IPS DF 4.7 (cell line): Measurements from ENCODE around the gene MAST4.
"Not testable (repeated sequence)": the region's sequence is repeated elsewhere in the genome, so short reads cannot be mapped to it uniquely, and the experiment has no call there.

ENCODE experiments used
- DNase-seq: peaks from one replicate; pipeline ENCODE4 v3.0.0-alpha.2; 2013; ENCODE audit warnings: low spot score; ENCODE audit errors: extremely low read depth

MAST4 gene

DNA sequence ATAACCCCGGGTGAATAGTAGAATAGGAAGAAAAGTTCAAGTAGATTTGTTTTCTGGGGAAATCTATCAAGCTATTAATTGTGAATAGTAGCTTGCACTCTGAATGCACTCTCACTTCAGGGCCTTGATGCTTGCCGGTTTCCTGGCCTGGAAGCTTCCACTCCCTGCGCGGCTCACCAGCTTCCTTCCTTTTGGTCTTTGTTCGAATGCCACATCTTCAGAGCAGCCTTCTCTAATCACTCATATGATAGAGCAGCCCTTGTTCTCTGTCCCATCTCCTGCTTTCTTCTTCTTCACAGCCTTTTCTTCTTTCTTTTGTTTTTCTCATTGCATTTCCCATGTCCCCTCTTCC lies 146.7 kb downstream of the MAST4 start:
- DNase-seq: no peak

DNA sequence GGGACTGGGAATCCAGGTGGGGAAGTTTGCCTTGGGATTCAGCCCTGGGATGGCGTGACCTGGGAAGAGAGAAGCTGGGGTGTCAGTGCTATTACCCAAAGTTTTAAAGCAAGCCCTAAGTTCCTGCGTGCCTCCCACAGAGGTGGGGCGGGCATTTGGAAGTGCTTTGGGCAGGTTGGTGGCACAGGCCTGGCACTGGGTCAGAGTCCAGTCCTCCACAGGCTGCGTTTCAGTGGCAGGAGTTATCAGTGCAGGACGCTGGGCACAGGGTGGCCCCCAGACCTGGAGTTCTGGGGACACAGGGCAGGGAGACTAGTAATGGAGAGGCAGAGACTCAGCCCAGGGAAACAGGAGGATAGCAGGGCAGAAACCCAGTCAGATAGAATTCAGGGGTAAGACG lies 147.2 kb downstream of the MAST4 start:
- no peak for DNase-seq

DNA sequence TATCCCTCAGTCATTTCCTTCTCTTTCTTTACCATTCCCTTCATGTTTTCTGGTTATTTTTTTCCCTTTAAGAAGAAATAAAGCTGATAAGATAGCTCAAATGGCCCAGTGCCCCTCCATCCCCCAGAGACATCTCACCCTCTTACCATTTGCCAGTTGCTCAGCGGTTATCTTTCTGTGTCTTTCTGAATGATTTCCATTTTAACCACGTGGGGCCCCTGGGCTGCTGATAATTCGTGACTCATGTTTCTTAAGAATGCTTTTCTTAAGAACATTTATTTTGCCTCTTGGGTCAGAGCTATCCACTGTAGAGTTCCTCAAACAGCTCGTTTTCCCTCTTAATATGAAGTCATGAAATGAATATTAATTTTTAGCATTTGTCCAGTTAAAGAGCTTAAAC lies 147.8 kb downstream of the MAST4 start:
- no peak for DNase-seq

DNA sequence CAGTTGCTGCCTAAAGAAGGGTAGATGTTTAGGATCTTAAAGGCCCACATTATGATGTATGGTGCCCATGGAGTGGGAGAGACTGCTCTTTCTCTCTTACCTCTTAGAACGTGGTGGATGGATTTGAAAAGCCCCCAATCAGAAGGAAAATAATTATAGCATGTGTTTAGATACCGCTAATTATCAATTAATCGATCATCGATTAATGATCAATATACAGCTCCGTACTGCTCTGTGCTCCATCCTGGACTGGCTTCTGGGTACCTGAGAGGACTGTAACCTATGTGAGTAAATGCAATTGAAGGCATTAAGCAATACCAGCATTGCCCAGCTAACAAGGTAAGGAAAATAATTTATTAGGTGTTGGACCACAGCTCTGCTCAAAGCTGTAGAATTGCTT lies 149.1 kb downstream of the MAST4 start:
- no peak for DNase-seq

DNA sequence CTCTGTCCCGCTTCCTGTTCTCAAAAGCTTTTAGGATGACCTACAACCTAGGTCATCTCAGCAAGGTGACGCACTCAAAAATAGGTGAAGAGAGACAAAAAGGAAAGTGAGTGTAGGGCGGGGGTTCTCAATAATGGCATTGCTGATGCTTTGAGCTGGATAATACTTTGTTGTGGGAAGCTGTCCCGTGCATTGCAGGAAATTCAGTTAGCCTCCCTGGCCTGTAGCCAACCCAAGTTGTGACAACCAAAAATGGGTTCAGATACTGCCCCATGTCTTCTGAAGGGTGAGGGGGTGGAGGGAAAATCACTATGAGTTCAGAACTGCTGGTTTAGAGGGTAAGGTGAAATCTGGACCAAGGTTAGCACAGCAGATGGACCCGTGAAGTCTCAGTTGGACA lies 151.4 kb downstream of the MAST4 start:
- no peak for DNase-seq

DNA sequence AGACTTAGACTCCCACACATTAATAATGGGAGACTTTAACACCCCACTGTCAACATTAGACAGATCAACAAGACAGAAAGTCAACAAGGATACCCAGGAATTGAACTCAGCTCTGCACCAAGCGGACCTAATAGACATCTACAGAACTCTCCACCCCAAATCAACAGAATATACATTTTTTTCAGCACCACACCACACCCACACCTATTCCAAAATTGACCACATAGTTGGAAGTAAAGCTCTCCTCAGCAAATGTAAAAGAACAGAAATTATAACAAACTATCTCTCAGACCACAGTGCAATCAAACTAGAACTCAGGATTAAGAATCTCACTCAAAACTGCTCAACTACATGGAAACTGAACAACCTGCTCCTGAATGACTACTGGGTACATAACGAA lies 156.5 kb downstream of the MAST4 start:
- DNase-seq: not testable (repeated sequence)

DNA sequence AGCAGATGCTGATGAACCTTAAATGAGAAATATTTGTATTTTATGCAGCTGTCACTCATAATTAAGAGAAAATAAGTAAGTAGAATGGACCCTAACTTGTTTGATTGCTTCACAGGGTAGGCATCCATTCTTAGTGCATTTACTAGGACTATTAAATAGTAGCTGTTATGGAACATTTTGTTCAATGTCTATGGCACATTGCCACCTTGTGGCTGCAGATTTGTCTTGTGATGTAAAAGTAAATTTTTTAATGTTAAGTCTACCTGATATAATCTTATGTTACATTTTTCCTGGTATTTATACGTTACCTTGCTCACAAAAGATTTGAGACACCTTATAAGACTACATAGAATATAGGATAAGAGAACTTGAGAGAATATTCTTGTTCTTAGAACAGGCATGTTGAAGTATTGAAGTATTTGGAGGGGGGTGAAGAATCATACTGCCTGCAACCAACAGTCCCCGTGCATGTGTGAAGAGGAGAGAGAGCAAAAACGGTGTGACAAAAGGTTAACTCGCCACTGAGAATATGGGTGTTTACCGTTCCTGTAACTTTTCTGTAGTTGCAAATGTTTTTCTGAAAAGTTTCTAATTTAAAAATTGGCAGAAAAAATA lies 161.1 kb downstream of the MAST4 start:
- DNase-seq: no peak

DNA sequence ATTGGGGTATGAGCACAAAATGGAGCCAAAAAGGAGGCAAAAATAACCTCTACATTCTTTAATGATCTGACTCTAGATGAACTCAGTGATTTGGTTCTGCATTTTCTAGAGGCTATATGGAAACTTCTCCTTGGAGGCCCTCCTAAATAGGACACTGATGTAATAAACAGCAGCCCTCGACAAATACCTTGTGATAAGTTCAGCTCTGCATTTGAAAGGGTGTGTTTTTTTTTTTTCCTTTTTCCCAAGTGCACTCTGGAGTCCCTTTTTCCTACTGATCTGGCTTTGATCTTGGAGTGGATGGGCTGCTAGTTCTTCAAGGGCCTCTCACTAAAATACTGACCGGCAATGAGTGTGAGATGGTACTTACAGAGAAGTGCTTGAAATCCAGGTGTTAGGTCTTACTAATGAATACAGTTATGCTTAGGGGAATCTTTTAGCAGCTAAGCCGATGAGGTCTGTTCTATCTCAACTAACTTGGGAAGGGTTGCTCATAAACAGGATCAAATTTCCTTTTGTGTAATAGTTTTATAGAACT lies 161.7 kb downstream of the MAST4 start:
- no peak for DNase-seq

DNA sequence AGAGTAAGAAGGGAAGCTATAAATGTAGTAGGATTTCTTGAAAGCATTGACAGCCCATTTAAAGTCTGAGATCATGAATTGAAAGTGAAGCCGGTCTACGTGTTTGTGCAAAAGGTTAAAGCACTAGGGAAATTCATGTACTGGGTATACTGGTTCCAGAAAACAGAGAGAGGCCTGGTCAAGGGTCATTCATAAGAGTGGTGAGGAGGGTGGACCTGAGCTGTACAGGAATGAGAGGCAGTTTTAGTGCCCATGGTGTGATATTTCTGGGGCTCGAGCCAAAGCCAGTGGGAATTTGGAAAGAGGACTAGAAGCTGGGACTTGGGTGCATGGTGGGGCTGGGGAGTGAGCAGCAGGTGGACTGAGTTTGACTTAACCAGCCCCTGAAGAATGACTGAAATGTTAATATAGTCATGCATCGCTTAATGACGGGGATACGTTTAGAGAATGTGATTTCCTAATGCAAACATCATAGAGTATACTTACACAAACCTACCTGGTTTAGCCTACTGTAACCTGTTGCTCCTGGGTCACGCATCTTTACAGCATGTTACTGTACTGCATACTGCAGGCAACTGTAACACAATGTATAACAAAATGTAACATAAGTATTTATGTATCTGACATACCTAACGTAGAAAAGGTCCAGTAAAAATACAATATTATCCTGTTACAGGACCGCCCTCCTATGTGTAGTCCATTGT lies 173.0 kb downstream of the MAST4 start:
- no peak for DNase-seq

DNA sequence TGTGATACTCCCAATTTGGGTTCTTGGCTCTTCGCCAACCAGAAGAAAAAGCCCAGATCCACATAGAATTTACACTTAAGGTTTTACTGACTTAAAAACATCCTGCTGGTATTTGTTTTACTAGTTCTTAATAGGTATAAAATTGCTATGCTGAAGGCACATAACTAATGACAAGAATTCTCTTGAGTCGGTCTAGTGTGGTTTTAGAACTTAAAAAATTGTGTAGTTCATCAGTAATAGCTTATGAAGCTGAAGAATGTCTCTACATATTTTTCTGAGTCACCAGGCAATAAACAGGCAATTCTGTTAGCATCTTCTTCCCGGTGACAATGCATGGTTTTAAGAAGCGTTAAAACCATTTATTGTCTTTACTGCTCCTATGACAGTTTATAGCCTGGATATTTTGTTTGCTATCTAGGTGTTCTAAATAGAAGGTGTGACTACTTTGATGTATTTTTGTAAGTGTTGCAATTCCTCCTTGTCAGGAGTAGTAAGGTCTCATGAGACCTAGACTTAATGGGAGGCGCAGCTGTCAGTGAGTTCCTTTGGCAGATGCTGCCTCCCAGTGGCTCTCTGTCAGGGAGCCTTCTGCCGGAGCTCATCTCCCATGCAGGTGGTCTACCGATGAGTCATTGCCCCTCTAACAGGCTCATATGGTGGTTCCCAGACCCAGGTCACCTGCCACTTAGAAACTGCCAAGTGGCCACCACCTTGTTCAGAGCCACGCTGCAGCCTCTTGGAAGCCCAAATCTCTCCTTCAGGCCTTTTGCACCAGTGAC lies 173.8 kb downstream of the MAST4 start:
- DNase-seq: peak; percentile 46

DNA sequence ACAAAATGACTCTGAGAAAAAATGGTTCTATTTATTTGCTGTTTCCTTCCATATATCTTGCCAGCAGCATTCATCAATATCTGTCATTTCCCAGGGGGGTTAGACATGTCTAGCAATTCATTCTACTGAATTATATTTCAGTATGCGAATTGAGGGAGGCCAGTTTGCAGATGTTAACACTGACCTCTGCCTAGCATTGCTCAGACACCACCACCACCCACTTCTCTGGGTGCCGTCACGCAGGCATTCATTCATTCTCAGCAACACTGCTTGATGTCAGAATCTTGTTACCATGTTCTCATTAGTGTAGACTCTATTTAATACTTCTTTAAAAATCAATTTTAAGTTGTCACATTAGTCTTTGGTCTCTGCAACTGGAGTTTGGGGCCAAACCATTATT lies 181.7 kb downstream of the MAST4 start:
- no peak for DNase-seq

DNA sequence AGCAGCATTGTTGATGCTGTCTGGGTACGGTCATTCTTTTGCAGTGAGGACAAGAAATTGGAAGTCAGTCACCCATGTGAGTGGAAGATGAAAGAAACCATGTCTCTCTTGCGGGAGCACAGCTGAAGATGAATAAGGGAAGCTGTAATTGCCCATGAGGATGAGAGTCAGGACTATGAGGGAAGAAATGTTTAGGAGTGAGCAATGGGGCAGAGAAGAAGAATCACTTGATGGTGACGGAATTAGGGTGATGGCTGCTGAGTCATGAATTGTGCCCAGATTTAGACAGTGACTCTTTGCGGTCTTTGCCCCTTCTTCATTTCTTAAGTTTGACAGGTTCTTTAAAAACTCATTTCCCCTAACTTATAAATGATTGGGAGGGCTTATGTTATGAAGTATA lies 183.3 kb downstream of the MAST4 start:
- no peak for DNase-seq

DNA sequence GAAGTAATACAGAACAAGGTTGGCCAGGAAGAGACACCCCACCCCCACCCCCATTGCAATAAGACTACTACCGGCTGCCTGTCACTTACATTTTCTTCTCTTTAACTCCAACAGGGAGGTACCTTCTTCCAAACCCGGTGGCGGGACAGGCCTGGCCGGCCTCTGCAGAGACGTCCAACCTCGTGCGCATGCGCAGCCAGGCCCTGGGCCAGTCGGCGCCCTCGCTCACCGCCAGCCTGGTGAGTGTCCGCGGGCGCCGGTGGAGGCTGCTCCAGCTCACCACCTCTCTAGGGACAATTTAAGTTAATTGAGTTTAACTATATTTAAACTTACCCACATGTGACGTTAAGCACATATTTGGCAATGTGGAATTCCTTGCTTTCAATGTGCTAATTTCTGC lies 192.4 kb downstream of the MAST4 start:
- DNase-seq: no peak

DNA sequence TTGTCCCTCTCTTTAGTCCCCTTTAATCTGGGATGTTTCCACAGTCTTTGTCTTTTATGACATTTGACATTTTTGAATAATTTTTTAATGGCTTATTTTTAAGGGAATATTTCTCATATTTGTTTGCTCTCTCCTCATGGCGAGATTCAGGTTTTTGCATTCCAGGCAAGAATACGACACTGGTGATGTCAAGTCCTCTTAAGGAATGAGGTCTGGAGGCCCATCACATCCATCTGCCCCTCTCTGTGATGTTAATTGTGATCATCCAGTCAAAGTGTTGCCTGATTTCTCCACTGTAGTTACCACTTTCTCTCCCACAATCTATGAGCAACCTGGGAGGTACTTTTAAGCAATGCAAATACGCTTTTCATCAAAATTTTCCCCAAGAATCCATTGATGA lies 193.2 kb downstream of the MAST4 start:
- DNase-seq: no peak

DNA sequence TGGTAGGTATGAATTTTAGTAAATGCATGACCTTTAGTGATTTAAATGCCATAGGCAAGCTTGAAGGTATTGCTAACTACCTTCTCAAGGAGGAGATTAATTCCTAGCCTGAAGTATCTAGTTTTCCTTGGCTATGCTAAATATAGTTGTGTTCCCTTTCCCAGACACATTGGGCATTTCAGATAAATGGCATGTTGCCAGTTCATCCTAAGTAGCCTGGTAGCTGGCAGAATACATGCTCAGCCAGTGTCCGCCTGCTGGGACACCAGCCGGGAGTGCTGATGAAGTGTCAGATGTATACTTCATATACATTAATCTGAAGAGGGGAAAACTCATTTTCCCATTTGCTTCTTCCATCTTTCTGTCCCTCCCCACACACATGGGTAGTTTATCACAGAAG lies 196.9 kb downstream of the MAST4 start:
- no peak for DNase-seq

DNA sequence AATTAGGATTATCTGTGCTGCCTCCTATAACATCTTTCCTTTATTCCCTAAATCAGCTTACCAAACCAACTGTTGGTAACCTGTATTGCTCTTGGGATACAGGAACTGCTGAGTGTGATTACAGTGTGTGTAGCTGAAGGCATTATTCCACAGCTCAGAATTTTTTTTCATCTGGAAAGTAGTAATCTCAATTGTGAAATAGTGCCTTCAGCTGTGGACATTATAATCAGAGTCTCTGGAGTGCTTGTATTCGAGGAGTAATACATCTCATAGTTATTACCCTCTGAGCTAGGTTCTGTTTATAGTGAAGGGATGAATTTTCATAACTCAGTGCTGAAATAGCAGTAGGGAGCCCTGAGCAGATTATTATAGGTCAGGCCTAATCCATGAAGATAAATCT lies 199.5 kb downstream of the MAST4 start:
- no peak for DNase-seq

DNA sequence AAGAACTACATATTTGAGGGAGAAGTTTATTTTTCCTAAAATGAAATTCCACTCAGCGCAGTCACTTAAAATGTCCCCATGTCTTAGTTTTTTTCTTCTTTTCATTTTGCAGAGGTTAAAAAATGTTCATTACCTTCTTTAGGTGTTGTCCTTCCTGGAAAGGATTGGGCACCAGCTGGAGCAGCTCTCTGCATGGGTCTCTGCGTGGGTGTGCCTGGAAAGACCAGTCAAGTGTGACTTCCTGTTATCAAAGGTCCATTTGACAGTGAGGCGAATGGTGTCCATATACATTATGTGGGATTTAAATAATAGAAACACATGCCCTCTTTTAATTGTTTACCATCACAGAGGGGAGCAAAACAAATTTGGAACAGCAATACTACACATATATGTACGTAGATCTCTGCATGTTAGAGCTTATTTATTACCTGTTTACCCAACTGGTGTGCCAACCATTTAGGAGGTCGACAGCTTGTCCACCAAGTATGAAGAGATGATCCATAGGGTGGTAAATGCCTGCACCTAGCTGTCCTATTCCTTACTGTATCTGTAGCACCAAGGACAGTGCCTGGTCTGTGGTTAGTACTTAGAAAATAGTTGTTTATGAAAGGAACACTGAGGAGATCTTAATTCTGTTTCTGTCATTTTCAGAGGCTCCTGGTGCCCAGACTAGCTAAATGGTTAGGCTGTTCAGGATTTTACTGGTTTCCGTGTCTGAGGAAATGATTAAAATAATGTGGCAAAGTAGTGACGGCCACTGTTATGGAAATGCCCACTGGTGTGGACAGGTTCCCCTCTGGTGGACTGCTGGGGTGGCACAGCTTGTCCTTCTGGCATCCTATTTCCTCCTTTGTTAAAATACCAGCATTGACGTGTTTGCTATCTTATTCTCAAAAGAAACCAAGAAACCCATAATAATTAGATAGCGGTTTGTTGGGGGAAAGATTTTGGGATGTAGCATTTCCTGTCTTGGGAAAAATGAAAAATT lies 200.4 kb downstream of the MAST4 start:
- no peak for DNase-seq

DNA sequence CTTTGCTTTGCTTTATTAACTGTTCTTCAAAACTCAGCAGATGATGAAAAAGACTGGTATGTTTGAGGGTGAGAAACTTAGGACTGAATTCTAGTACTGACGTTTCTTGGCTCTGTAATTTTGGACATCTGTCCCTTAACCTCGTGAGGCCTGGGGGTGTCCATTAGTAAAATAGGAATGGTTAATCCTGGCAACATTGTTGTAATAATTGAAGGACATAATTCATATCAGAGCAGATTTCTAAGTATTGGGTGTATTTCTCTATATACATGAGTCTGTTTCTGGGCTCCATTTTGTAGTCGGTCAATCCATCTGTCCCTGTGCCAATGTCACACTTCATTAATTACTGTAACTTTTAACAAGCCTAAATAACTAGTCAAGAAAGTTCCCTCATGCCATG lies 206.7 kb downstream of the MAST4 start:
- no peak for DNase-seq

DNA sequence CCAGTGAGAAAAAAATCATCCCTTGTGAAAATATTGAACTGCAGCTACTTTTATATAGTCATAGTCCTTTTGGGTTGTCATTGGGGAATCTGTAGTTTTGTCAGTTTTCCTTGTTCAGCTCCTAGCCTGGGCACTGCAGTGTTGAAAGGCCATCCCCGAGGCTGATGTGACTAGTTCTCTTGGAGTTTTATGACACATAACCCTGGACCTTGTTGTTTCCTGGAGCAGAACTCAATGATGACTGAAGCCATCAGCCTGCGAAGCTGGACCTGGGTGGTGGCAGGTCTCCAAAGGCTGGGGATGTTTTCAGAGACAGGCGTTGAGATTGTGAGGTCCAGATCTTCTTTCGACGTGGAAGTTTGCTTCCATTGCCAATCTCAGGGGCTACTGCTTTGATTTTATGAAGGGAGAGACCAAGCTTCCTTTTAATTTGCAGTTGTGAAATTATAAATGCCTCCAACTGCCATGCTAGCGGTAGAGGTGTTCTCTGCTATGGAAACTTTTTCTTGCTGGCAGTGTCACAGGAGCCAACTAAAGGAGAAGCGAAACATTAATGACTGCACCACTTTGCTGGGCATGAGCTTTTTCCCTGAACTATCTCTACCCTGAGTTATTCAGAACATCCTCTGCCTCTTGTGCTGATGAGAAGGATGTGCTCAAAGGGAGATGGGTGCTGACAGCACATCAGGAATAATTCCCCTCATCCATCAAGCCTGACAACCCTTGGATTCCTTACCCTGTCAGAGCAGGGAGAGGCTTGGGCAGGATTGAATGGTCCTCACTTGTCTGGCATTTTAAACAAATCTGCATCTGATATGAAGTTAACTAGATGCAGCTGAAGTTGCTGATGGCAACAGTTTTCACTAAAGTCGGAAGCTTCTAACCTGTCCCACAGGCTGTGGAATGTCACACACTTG lies 209.6 kb downstream of the MAST4 start:
- DNase-seq: no peak

DNA sequence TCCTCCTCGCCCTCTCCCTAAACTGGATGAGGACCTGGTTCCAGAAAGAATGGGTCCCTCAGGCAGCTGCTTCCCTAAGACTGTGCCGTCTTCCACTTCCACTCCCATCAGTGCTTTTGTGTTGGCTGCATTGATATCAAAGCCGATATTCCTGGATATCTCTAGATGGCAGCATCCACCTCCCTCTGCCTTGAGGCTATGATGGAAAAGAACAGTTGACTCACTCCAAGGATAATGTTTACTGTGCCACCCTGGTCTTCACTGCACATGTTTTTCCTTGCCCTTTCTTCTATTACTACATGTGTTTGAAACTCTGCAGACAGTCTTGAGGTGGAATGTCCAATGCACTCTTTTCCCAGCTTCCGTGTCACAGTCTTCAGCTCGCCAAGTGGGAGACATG lies 211.6 kb downstream of the MAST4 start:
- no peak for DNase-seq
